IMR-90 (cell line): ENCODE data around the gene MYORG. TPM values are rescaled to one million over a fixed set of nuclear protein-coding genes. Genes with fewer than 3 reads are reported as not detected.
A peak's percentile ranks its signal among the peaks of the same experiment; 100 is the strongest.

Experiments
- ATAC-seq: fragments of 200-7000 bp; cut with Tn5 transposase; 2 replicates; pipeline ENCODE4 v1.9.1; 2020; ENCODE audit warnings: low read depth, mild to moderate bottlenecking, moderate library complexity
- BruUV-seq: library from RNA; stranded (reverse); fragments of 400-500 nt; replicated peaks from 2 replicates; lab custom pipeline; 2021; lab: Mats Ljungman, UMichigan
- CTCF ChIA-PET: fragments of 300-600 bp; formaldehyde crosslinking; extraction: SDS; loops from one replicate; lab custom pipeline; 2021; ENCODE audit warnings: antibody characterized with exemption; lab: Yijun Ruan, JAX
- POLR2A ChIA-PET: fragments of 300-600 bp; sonication (Branson Sonifier 250); formaldehyde crosslinking; loops from one replicate; lab custom pipeline; 2022; ENCODE audit warnings: antibody characterized with exemption; ENCODE audit not compliant: unreplicated experiment; lab: Charles Lee
- DNase-seq: peaks from one replicate; pipeline ENCODE4 v3.0.0; 2013
- H2AFZ ChIP-seq: replicated peaks from 2 replicates; pipeline ENCODE3; 2013; ENCODE audit warnings: low read length, mild to moderate bottlenecking; ENCODE audit not compliant: poor library complexity
- H2AK5ac ChIP-seq: 2 replicates; pipeline ENCODE4 v1.6.1; 2013; ENCODE audit warnings: low read depth, low read length, inconsistent platforms
- H2AK9ac ChIP-seq: replicated peaks from 2 replicates; pipeline ENCODE3; 2013; ENCODE audit warnings: mild to moderate bottlenecking, low read depth, low read length, moderate library complexity; ENCODE audit not compliant: poor library complexity
- H2BK120ac ChIP-seq: 2 replicates; pipeline ENCODE4 v1.6.1; 2013; ENCODE audit warnings: low read depth, low read length, inconsistent platforms
- H2BK15ac ChIP-seq: 3 replicates; pipeline ENCODE4 v1.6.1; 2013; ENCODE audit warnings: low read depth, low read length, inconsistent platforms
- H2BK20ac ChIP-seq: 2 replicates; pipeline ENCODE4 v1.6.1; 2013; ENCODE audit warnings: low read depth, mild to moderate bottlenecking, inconsistent platforms, low read length, moderate library complexity
- H2BK5ac ChIP-seq: 2 replicates; pipeline ENCODE4 v1.6.1; 2013; ENCODE audit warnings: mild to moderate bottlenecking, low read depth, low read length, inconsistent platforms; ENCODE audit not compliant: poor library complexity, severe bottlenecking
- H3K14ac ChIP-seq: replicated peaks from 2 replicates; pipeline ENCODE4 v1.6.1; 2013; ENCODE audit warnings: low read depth, low read length, inconsistent platforms
- H3K18ac ChIP-seq: 2 replicates; pipeline ENCODE4 v1.6.1; 2013; ENCODE audit warnings: low read depth, low read length, control low read depth
- H3K23ac ChIP-seq: 2 replicates; pipeline ENCODE4 v1.6.1; 2013; ENCODE audit warnings: low read depth, low read length, inconsistent platforms
- H3K27ac ChIP-seq: 2 replicates; pipeline ENCODE4 v1.5.1; 2013; ENCODE audit warnings: mild to moderate bottlenecking, control low read depth, low read length; ENCODE audit not compliant: insufficient read depth
- H3K27me3 ChIP-seq: 2 replicates; pipeline ENCODE4 v1.6.1; 2013; ENCODE audit warnings: low read length; ENCODE audit not compliant: control insufficient read depth, insufficient read depth
- H3K36me3 ChIP-seq: 2 replicates; pipeline ENCODE4 v1.6.1; 2013; ENCODE audit warnings: low read length, mixed read lengths; ENCODE audit not compliant: control insufficient read depth, insufficient read depth
- H3K4ac ChIP-seq: 2 replicates; pipeline ENCODE4 v1.6.1; 2013; ENCODE audit warnings: low read depth, low read length, inconsistent platforms
- H3K4me1 ChIP-seq: 2 replicates; pipeline ENCODE4 v1.6.1; 2013; ENCODE audit warnings: low read length, mixed read lengths; ENCODE audit not compliant: control insufficient read depth, insufficient read depth
- H3K4me2 ChIP-seq: 2 replicates; pipeline ENCODE4 v1.6.1; 2013; ENCODE audit warnings: low read depth, mild to moderate bottlenecking, control low read depth, low read length, moderate library complexity
- H3K4me3 ChIP-seq: 2 replicates; pipeline ENCODE4 v1.5.1; 2013; ENCODE audit warnings: low read depth, mild to moderate bottlenecking, control low read depth, low read length, moderate library complexity; ENCODE audit not compliant: insufficient read depth
- H3K56ac ChIP-seq: 2 replicates; pipeline ENCODE4 v1.6.1; 2013; ENCODE audit warnings: low read length, inconsistent platforms; ENCODE audit not compliant: insufficient read depth; ENCODE audit errors: extremely low read depth
- H3K79me1 ChIP-seq, 2 experiments: 2 replicates each; pipeline ENCODE4 v1.6.1; 2013; ENCODE audit warnings: low read length in 2 of 2, inconsistent platforms in 1 of 2, low read depth in 1 of 2
- H3K9ac ChIP-seq: 2 replicates; pipeline ENCODE4 v1.6.1; 2013; ENCODE audit warnings: low read depth, low read length, control low read depth
- H3K9me1 ChIP-seq: 2 replicates; pipeline ENCODE4 v1.6.1; 2013; ENCODE audit warnings: low read length, inconsistent platforms; ENCODE audit not compliant: insufficient read depth
- H3K9me3 ChIP-seq: 2 replicates; pipeline ENCODE4 v1.6.1; 2013; ENCODE audit warnings: low read length; ENCODE audit not compliant: control insufficient read depth, insufficient read depth
- H4K20me1 ChIP-seq: 2 replicates; pipeline ENCODE4 v1.6.1; 2013; ENCODE audit warnings: low read length, inconsistent platforms; ENCODE audit not compliant: insufficient read depth
- H4K5ac ChIP-seq: 2 replicates; pipeline ENCODE4 v1.6.1; 2013; ENCODE audit warnings: mild to moderate bottlenecking, low read depth, low read length, control low read depth
- H4K8ac ChIP-seq, 2 experiments: 2 replicates each; pipeline ENCODE4 v1.6.1; 2013; ENCODE audit warnings: low read depth in 2 of 2, low read length in 2 of 2, control low read depth in 1 of 2, inconsistent platforms in 1 of 2
- H4K91ac ChIP-seq: 2 replicates; pipeline ENCODE4 v1.6.1; 2013; ENCODE audit warnings: low read depth, low read length, inconsistent platforms; ENCODE audit not compliant: insufficient read depth
- CEBPB ChIP-seq: IDR thresholded peaks from 2 replicates; pipeline ENCODE4 v1.6.1; 2012; ENCODE audit warnings: low read depth, low read length, improper control_type of control experiment
- CTCF ChIP-seq: conservative IDR thresholded peaks from 2 replicates; pipeline ENCODE4 v1.5.1; 2012; ENCODE audit warnings: mild to moderate bottlenecking, low read depth, low read length, improper control_type of control experiment
- RAD21 ChIP-seq: IDR thresholded peaks from 2 replicates; pipeline ENCODE4 v1.6.1; 2012; ENCODE audit warnings: low read length, improper control_type of control experiment
- SMC3 ChIP-seq: fragments of 150-350 bp; IDR thresholded peaks from 2 replicates; pipeline ENCODE4 v1.6.1; 2016; ENCODE audit warnings: low read depth, mild to moderate bottlenecking, antibody characterized with exemption, low read length, moderate library complexity
- dilution Hi-C: fragments of 300-500 bp; cut with HindIII; formaldehyde crosslinking; loops from one replicate; pipeline ENCODE4 v1.14.3; 2018; ENCODE audit warnings: low sequenced_read_pairs; ENCODE audit not compliant: unreplicated experiment
- in situ Hi-C: fragments of 300-500 bp; cut with MboI; formaldehyde crosslinking; loops from 3 replicates; pipeline ENCODE4 v1.14.3; 2019; ENCODE audit warnings: low sequenced_read_pairs, inconsistent platforms, mixed read lengths
- intact Hi-C: fragments of 100-400 bp; cut with micrococcal nuclease; formaldehyde crosslinking; loops from 2 replicates; pipeline ENCODE4 v1.10.0; 2022
- polyA plus RNA-seq, 3 experiments: library from polyadenylated mRNA; depleted of rRNA; stranded (reverse); fragments of >200 nt; gene quantifications; 2 replicates each; pipeline ENCODE4 v1.2.3, GENCODE V29; 2012; ENCODE audit warnings: low replicate concordance in 1 of 3
- total RNA-seq: library from RNA; depleted of rRNA; stranded (reverse); fragments of >200 nt; gene quantifications from 2 replicates; pipeline ENCODE4 v1.2.3, GENCODE V29; 2012

The MYORG gene
- total and polyA plus RNA-seq, 2 of the 4 experiments (the other 2 are of a cell fraction), result 0.36 to 0.60 TPM

- Histone ChIP-seq H2BK5ac (no peak overlapping the region), H3K9ac (no peak overlapping the region), H2AFZ (no peak overlapping the region), H3K14ac (no peak overlapping the region), H2AK5ac (no peak overlapping the region), H3K18ac (no peak overlapping the region), H2BK120ac (no peak overlapping the region), H4K20me1 (peaks cover 34% of the 10 kb centered on the region), H3K9me1 (peaks cover 6% of the 10 kb centered on the region; the same call in 1 of the 2 replicates), H3K79me1 (peaks cover 0 to 16% of the 10 kb centered on the region in 2 experiments; a peak in 1 of 4 replicates), H2BK20ac (no peak overlapping the region), H4K91ac (no peak overlapping the region), H2AK9ac (no peak overlapping the region), H3K4me3 (no peak overlapping the region), H3K4me2 (no peak overlapping the region), H3K36me3 (peaks cover 41% of the 10 kb centered on the region), H3K23ac (no peak overlapping the region), H3K56ac (no peak overlapping the region), H2BK15ac (no peak overlapping the region), H3K9me3 (no peaks in the 10 kb centered on the region), H4K8ac (no peak overlapping the region), H4K5ac (no peak overlapping the region), H3K27me3 (no peaks in the 10 kb centered on the region), H3K27ac (no peak overlapping the region), H3K4ac (no peak overlapping the region), H3K4me1 (no peaks in the 10 kb centered on the region; the same call in 1 of the 2 replicates)
- ChIA-PET CTCF (interaction anchor here (0.5 to 1.8 kb wide), 30 partner anchors 10 to 780 kb away, joined by 3 to 17 read pairs (median 4); partner anchors contain the start of gene RPP25L), POLR2A (interaction anchor here (1.4 kb wide), 1 partner anchor 188 kb away, joined by 5 read pairs; no protein-coding TSS in a partner anchor)
- TF ChIP-seq SMC3 (peak; percentile 75), CEBPB (no peak), CTCF (peak; percentile 97), RAD21 (peak; percentile 84)
- intact Hi-C loops, result loop anchor here (1.0 to 2.0 kb wide), 3 partner anchors 97 to 197 kb away; no protein-coding TSS in a partner anchor
- no TSS peak for BruUV-seq
- in situ Hi-C loops, result no loop called here
- ATAC-seq (peak; percentile 90), DNase-seq (peak; percentile 68)
- dilution Hi-C loops, result no loop called here
Measured at GRCh38 chr9:34403554-34404380, 27.1 kb upstream of the MYORG start.
